Thyroid gland (tissue), 4 donors: ENCODE measurements around the gene TCTN3. TPM values are rescaled to one million over a fixed set of nuclear protein-coding genes. Genes with fewer than 3 reads are reported as not detected.

Experiments used
- DNase-seq, 2 donors: peaks; one replicate each; pipeline ENCODE4 v3.0.0-alpha.2; 2019
- H3K27ac ChIP-seq, 3 donors: fragments of 200-600 bp; sonication (generic); 1 replicate in 2 of 3; 2 replicates in 1 of 3; pipeline ENCODE4 v1.5.1; 2016 to 2019; ENCODE audit warnings: mild to moderate bottlenecking in 1 of 3, moderate library complexity in 1 of 3
- H3K27me3 ChIP-seq: fragments of 200-600 bp; sonication (generic); one replicate; pipeline ENCODE4 v1.5.1; 2019
- H3K36me3 ChIP-seq, 2 donors: fragments of 200-600 bp; sonication (generic); one replicate each; pipeline ENCODE4 v1.5.1; 2016 to 2019
- H3K4me1 ChIP-seq, 2 donors: fragments of 200-600 bp; sonication (generic); one replicate each; pipeline ENCODE4 v1.5.1; 2017 to 2019
- H3K4me3 ChIP-seq, 3 donors: fragments of 200-600 bp; sonication (generic); replicated peaks in 1 of 3; 1 replicate in 2 of 3; 2 replicates in 1 of 3; pipeline ENCODE4 v1.5.1; 2016; ENCODE audit warnings: mild to moderate bottlenecking in 1 of 3
- H3K9me3 ChIP-seq: fragments of 200-600 bp; sonication (generic); one replicate; pipeline ENCODE4 v1.5.1; 2017
- CTCF ChIP-seq, 6 experiments: fragments of 200-600 bp in 3 of 6; fragments of 450-650 bp in 3 of 6; sonication (generic) in 3 of 6; IDR thresholded peaks; one replicate each; pipeline ENCODE4 v1.5.1; 2016 to 2019; ENCODE audit warnings: antibody characterized with exemption in 6 of 6, mild to moderate bottlenecking in 2 of 6, inconsistent platforms in 1 of 6, moderate library complexity in 1 of 6
- POLR2A ChIP-seq, 2 donors: fragments of 450-650 bp; IDR thresholded peaks; one replicate each; pipeline ENCODE4 v1.6.1; 2017; ENCODE audit warnings: antibody characterized with exemption in 2 of 2, mild to moderate bottlenecking in 2 of 2, moderate library complexity in 1 of 2
- WGBS, 2 donors: methylation state at CpG; one replicate each; pipeline ENCODE4 v1.1.5; 2017; 5-methylcytosine and 5-hydroxymethylcytosine counted together
- intact Hi-C: fragments of 100-400 bp; cut with DNase I; formaldehyde crosslinking; loops from one replicate; pipeline ENCODE4 v1.15.1; 2023
- total RNA-seq, 4 donors: library from RNA; depleted of rRNA; stranded (reverse); fragments of >200 nt; gene quantifications; one replicate each; pipeline ENCODE4 v1.2.3, GENCODE V29; 2016

The TCTN3 gene
- total RNA-seq, 4 donors from 2014 or later: 37.5 to 62.1 (median 51.8) TPM

- intact Hi-C loops: no loop called here
- Histone ChIP-seq H3K27ac (peak within 1 kb of the TSS in 2 of 3 donors; percentile 52 to 59), H3K27me3 (no peaks in the 10 kb centered on the region), H3K36me3 (peaks cover 6 to 9% of the 10 kb centered on the region in 2 donors), H3K4me1 (peaks cover 25 to 32% of the 10 kb centered on the region in 2 donors), H3K4me3 (peak within 1 kb of the TSS; percentile 3 to 81 (median 77)), H3K9me3 (no peaks in the 10 kb centered on the region)
- TF ChIP-seq POLR2A (IDR thresholded peaks at IDR 0.05) (peak in 1 of 2 donors; percentile 66), CTCF (IDR thresholded peaks at IDR 0.05) (peak in 1 of 6 experiments; percentile 2)
- WGBS, 2 donors: 0 to 1% methylated on average over 19 to 27 of the region's 83 CpGs
- peak; percentile 94 for DNase-seq
Measured at GRCh38 chr10:95656291-95657164, 37.2 kb downstream of the TCTN3 start, which contains the start of gene ALDH18A1. Gene ALDH18A1 (minus strand): TSS chr10:95656711. CDS start chr10:95653377, 3,334 bp downstream.

- H3K27me3 ChIP-seq: no peaks in the 10 kb centered on the region
- TF ChIP-seq CTCF (IDR thresholded peaks at IDR 0.05) (no peak), POLR2A (IDR thresholded peaks at IDR 0.05) (no peak)
- H3K9me3 ChIP-seq: no peaks in the 10 kb centered on the region
- H3K4me3 ChIP-seq: peak overlapping the region; percentile 3 to 81 (median 77)
- peak overlapping the region in 2 of 3 donors; percentile 52 to 59 for H3K27ac ChIP-seq
- intact Hi-C loops: no loop called here
- WGBS, 2 donors: 7% methylated on average over 22 to 23 of the region's 23 CpGs
- peaks cover 12 to 15% of the 10 kb centered on the region in 2 donors for H3K36me3 ChIP-seq
- no peak for DNase-seq
- peaks cover 21 to 25% of the 10 kb centered on the region in 2 donors for H3K4me1 ChIP-seq
Measured at GRCh38 chr10:95655571-95656290, 38.0 kb downstream of the TCTN3 start.

- WGBS, 2 donors: 94 to 95% methylated on average over 5 of the region's 5 CpGs
- Histone ChIP-seq H3K27ac (no peak overlapping the region), H3K9me3 (no peaks in the 10 kb centered on the region), H3K4me3 (no peak overlapping the region), H3K27me3 (no peaks in the 10 kb centered on the region), H3K4me1 (peaks cover 12 to 14% of the 10 kb centered on the region in 2 donors), H3K36me3 (peaks cover 12 to 15% of the 10 kb centered on the region in 2 donors)
- TF ChIP-seq POLR2A (IDR thresholded peaks at IDR 0.05) (no peak), CTCF (IDR thresholded peaks at IDR 0.05) (no peak)
- intact Hi-C loops: no loop called here
- DNase-seq: no peak
Measured at GRCh38 chr10:95653895-95654294, 39.8 kb downstream of the TCTN3 start.

GRCh38 chr10:95651346-95652060 lies 42.2 kb downstream of the TCTN3 start:
- no peaks in the 10 kb centered on the region for H3K9me3 ChIP-seq
- H3K36me3 ChIP-seq: peaks cover 16 to 22% of the 10 kb centered on the region in 2 donors
- intact Hi-C loops: no loop called here
- H3K4me1 ChIP-seq: peaks cover 8% of the 10 kb centered on the region in 2 donors
- no peaks in the 10 kb centered on the region for H3K27me3 ChIP-seq
- no peak overlapping the region for H3K4me3 ChIP-seq
- no peak overlapping the region for H3K27ac ChIP-seq
- TF ChIP-seq CTCF (IDR thresholded peaks at IDR 0.05): no peak
- no peak for TF ChIP-seq POLR2A (IDR thresholded peaks at IDR 0.05)
- WGBS, 2 donors: 94 to 96% methylated on average over 1 of the region's 1 CpG
- DNase-seq: no peak
